Skeletal muscle tissue (tissue), 4 donors: ENCODE data around the gene JUN. TPM values are rescaled to one million over a fixed set of nuclear protein-coding genes. Genes with fewer than 3 reads are reported as not detected.

ENCODE experiments used
- H3K27ac ChIP-seq: one replicate; pipeline ENCODE4 v1.7.0; 2013; ENCODE audit warnings: mild to moderate bottlenecking, low read depth, low read length, inconsistent platforms
- H3K27me3 ChIP-seq, 3 donors: one replicate each; pipeline ENCODE4 v1.7.0; 2013; ENCODE audit warnings: low read length in 3 of 3; ENCODE audit not compliant: control insufficient read depth in 3 of 3, insufficient read depth in 3 of 3
- H3K36me3 ChIP-seq, 3 donors: one replicate each; pipeline ENCODE4 v1.7.0; 2013; ENCODE audit warnings: low read length in 3 of 3; ENCODE audit not compliant: control insufficient read depth in 3 of 3, insufficient read depth in 3 of 3
- H3K4me1 ChIP-seq, 3 donors: one replicate each; pipeline ENCODE4 v1.7.0; 2013; ENCODE audit warnings: low read length in 3 of 3, mild to moderate bottlenecking in 3 of 3; ENCODE audit not compliant: control insufficient read depth in 3 of 3, insufficient read depth in 3 of 3
- H3K4me3 ChIP-seq, 3 donors: one replicate each; pipeline ENCODE4 v1.7.0; 2013; ENCODE audit warnings: low read length in 3 of 3
- H3K9ac ChIP-seq, 3 donors: one replicate each; pipeline ENCODE4 v1.7.0; 2013; ENCODE audit warnings: low read length in 3 of 3, mild to moderate bottlenecking in 3 of 3, moderate library complexity in 2 of 3, low read depth in 1 of 3
- H3K9me3 ChIP-seq, 3 donors: one replicate each; pipeline ENCODE4 v1.7.0; 2013; ENCODE audit warnings: low read length in 3 of 3; ENCODE audit not compliant: control insufficient read depth in 3 of 3
- total RNA-seq: library from RNA; depleted of rRNA; stranded (reverse); fragments of >200 nt; gene quantifications from one replicate; pipeline ENCODE4 v1.2.3, GENCODE V29; 2014
- donor health status: Osteomylitis.

The JUN gene
- total RNA-seq, 1 donor from 2014 or later: 103 TPM

GRCh38 chr1:58785442-58786058 is 1.7 kb upstream of the JUN start:
- Histone ChIP-seq H3K27me3 (no peaks in the 10 kb centered on the region), H3K27ac (peak overlapping the region; percentile 100), H3K4me3 (peak overlapping the region; percentile 88 to 96 (median 93)), H3K4me1 (peaks cover 8 to 24% (median 16%) of the 10 kb centered on the region in 3 donors), H3K36me3 (peaks cover 9 to 15% (median 13%) of the 10 kb centered on the region in 3 donors), H3K9me3 (no peaks in the 10 kb centered on the region), H3K9ac (peak overlapping the region; percentile 100)

GRCh38 chr1:58784758-58785441 is 1.1 kb upstream of the JUN start:
- Histone ChIP-seq H3K4me1 (peaks cover 8 to 24% (median 19%) of the 10 kb centered on the region in 3 donors), H3K9me3 (no peaks in the 10 kb centered on the region)

GRCh38 chr1:58783090-58783992 is 506 bp downstream of the JUN start:
- Histone ChIP-seq H3K9ac (peak overlapping the region; percentile 99 to 100 (median 100)), H3K4me3 (peak overlapping the region; percentile 98 to 99 (median 99)), H3K4me1 (peaks cover 8 to 24% (median 19%) of the 10 kb centered on the region in 3 donors), H3K36me3 (peaks cover 9 to 15% (median 13%) of the 10 kb centered on the region in 3 donors), H3K27me3 (no peaks in the 10 kb centered on the region), H3K27ac (peak overlapping the region; percentile 100), H3K9me3 (no peaks in the 10 kb centered on the region)

More at GRCh38 chr1:58784758-58785441, 1.1 kb upstream of the JUN start:
- Histone ChIP-seq H3K36me3 (peaks cover 9 to 15% (median 13%) of the 10 kb centered on the region in 3 donors), H3K9ac (peak overlapping the region; percentile 100), H3K27ac (peak overlapping the region; percentile 100), H3K27me3 (no peaks in the 10 kb centered on the region), H3K4me3 (peak overlapping the region; percentile 88 to 96 (median 93))

- Histone ChIP-seq H3K27me3 (no peaks in the 10 kb centered on the region), H3K27ac (peak overlapping the region; percentile 100), H3K4me1 (peaks cover 8 to 24% (median 19%) of the 10 kb centered on the region in 3 donors), H3K9ac (peak overlapping the region; percentile 99 to 100 (median 100)), H3K4me3 (peak overlapping the region; percentile 98 to 99 (median 99)), H3K9me3 (no peaks in the 10 kb centered on the region), H3K36me3 (peaks cover 9 to 15% (median 13%) of the 10 kb centered on the region in 3 donors)
Measured at GRCh38 chr1:58782178-58783089, 1.4 kb downstream of the JUN start.

GRCh38 chr1:58781541-58782177 is 2.2 kb downstream of the JUN start:
- peak overlapping the region; percentile 100 for H3K27ac ChIP-seq
- peak overlapping the region; percentile 98 to 99 (median 99) for H3K4me3 ChIP-seq
- H3K36me3 ChIP-seq: peaks cover 9 to 15% (median 13%) of the 10 kb centered on the region in 3 donors
- H3K9ac ChIP-seq: peak overlapping the region; percentile 99 to 100 (median 100)
- no peaks in the 10 kb centered on the region for H3K27me3 ChIP-seq
- peaks cover 8 to 24% (median 19%) of the 10 kb centered on the region in 3 donors for H3K4me1 ChIP-seq
- no peaks in the 10 kb centered on the region for H3K9me3 ChIP-seq

GRCh38 chr1:58780836-58781452 is 2.9 kb downstream of the JUN start:
- H3K4me1 ChIP-seq: peaks cover 7 to 17% (median 15%) of the 10 kb centered on the region in 3 donors
- H3K4me3 ChIP-seq: peak overlapping the region; percentile 98 to 99 (median 99)
- no peaks in the 10 kb centered on the region for H3K27me3 ChIP-seq
- peak overlapping the region; percentile 99 to 100 (median 100) for H3K9ac ChIP-seq
- peak overlapping the region; percentile 100 for H3K27ac ChIP-seq
- H3K36me3 ChIP-seq: peaks cover 9 to 15% (median 13%) of the 10 kb centered on the region in 3 donors
- no peaks in the 10 kb centered on the region for H3K9me3 ChIP-seq

- peak overlapping the region; percentile 98 to 99 (median 99) for H3K4me3 ChIP-seq
- peaks cover 2 to 11% (median 10%) of the 10 kb centered on the region in 3 donors for H3K4me1 ChIP-seq
- no peaks in the 10 kb centered on the region for H3K9me3 ChIP-seq
- peaks cover 9 to 15% (median 13%) of the 10 kb centered on the region in 3 donors for H3K36me3 ChIP-seq
- H3K27ac ChIP-seq: peak overlapping the region; percentile 100
- H3K27me3 ChIP-seq: no peaks in the 10 kb centered on the region
- peak overlapping the region; percentile 38 to 100 (median 99) for H3K9ac ChIP-seq
Measured at GRCh38 chr1:58780411-58780810, 3.4 kb downstream of the JUN start.

- Histone ChIP-seq H3K9me3 (no peaks in the 10 kb centered on the region), H3K36me3 (peaks cover 9 to 15% (median 13%) of the 10 kb centered on the region in 3 donors), H3K4me3 (peak overlapping the region in 1 of 3 donors; percentile 99), H3K27me3 (no peaks in the 10 kb centered on the region), H3K4me1 (peaks cover 0 to 9% (median 7%) of the 10 kb centered on the region in 3 donors), H3K9ac (peak overlapping the region in 2 of 3 donors; percentile 38 to 47), H3K27ac (peak overlapping the region; percentile 100)
Measured at GRCh38 chr1:58779801-58780382, 4.0 kb downstream of the JUN start.
